Osteocyte (in vitro differentiated cells): ENCODE results near the gene DPEP3. TPM values are rescaled to one million over a fixed set of nuclear protein-coding genes. Genes with fewer than 3 reads are reported as not detected.

Experiments
- DNase-seq: peaks from one replicate; pipeline ENCODE4 v3.0.0; 2021; ENCODE audit warnings: mixed read lengths; ENCODE audit not compliant: unreplicated experiment; ENCODE audit errors: extremely low spot score
- H3K27ac Mint-ChIP-seq: one replicate; pipeline ENCODE4 v1.8.0; 2021; ENCODE audit warnings: mild to moderate bottlenecking, mixed read lengths; ENCODE audit not compliant: unreplicated experiment
- H3K27me3 Mint-ChIP-seq: one replicate; pipeline ENCODE4 v1.8.0; 2021; ENCODE audit warnings: mixed read lengths; ENCODE audit not compliant: unreplicated experiment
- H3K36me3 Mint-ChIP-seq: one replicate; pipeline ENCODE4 v1.8.0; 2021; ENCODE audit warnings: mixed read lengths; ENCODE audit not compliant: unreplicated experiment
- H3K4me1 Mint-ChIP-seq: one replicate; pipeline ENCODE4 v1.8.0; 2021; ENCODE audit warnings: mixed read lengths; ENCODE audit not compliant: unreplicated experiment
- H3K4me3 Mint-ChIP-seq: one replicate; pipeline ENCODE4 v1.8.0; 2021; ENCODE audit warnings: mild to moderate bottlenecking, moderate library complexity, mixed read lengths; ENCODE audit not compliant: unreplicated experiment
- H3K9me3 Mint-ChIP-seq: one replicate; pipeline ENCODE4 v1.8.0; 2021; ENCODE audit warnings: mixed read lengths; ENCODE audit not compliant: unreplicated experiment
- total RNA-seq: library from RNA; stranded (reverse); gene quantifications from 2 replicates; pipeline ENCODE4 v1.2.1, GENCODE V29; 2021
- TF ChIP-seq, protein P1 (sequence below): fragments of 200-600 bp; sonication (generic); IDR thresholded peaks from 2 replicates; pipeline ENCODE4 v1.5.0; 2021; ENCODE audit warnings: antibody characterized with exemption, mild to moderate bottlenecking, moderate library complexity

DPEP3 gene
- total RNA-seq, 1 donor from 2014 or later = not detected

DNA sequence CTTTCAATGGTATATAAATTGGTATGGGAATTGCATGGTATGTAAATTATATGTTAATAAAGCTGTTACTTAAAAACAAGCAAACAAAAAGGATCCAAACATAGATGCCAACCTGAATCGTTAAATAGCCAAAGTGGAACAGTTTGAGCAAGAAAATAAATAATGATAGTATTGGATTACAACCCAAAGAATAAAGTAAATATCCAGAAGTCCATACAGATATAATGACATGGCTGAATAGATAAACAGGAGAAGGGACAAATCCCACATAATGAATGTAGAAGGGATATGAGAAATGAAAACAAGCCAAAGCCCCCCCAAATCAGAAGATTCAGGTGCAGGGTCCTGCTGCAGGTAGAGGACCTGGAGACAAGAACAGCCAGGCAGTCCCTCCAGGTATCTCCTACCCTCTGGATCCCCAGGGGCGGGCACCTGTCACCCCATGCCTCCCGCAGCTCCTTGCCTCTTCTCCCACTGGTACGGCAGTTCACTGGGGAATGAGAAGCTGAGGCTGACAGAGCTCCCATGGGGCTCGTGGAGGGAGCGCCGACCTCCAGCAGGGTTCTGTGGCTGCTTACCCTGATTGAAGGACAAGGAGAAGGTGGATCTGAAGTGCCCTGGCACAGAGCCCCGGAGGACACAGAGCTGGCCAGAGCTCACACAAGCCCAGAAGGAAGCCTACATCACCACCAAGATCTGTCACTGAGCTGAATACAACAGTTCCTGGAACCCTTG is 26.5 kb downstream of the DPEP3 start:
- Mint-ChIP-seq H3K4me3 (no peak overlapping the region), H3K9me3 (no peaks in the 10 kb centered on the region), H3K27me3 (no peaks in the 10 kb centered on the region), H3K27ac (no peak overlapping the region), H3K4me1 (peaks cover 3% of the 10 kb centered on the region), H3K36me3 (peaks cover 29% of the 10 kb centered on the region)
- TF ChIP-seq, protein P1, sequence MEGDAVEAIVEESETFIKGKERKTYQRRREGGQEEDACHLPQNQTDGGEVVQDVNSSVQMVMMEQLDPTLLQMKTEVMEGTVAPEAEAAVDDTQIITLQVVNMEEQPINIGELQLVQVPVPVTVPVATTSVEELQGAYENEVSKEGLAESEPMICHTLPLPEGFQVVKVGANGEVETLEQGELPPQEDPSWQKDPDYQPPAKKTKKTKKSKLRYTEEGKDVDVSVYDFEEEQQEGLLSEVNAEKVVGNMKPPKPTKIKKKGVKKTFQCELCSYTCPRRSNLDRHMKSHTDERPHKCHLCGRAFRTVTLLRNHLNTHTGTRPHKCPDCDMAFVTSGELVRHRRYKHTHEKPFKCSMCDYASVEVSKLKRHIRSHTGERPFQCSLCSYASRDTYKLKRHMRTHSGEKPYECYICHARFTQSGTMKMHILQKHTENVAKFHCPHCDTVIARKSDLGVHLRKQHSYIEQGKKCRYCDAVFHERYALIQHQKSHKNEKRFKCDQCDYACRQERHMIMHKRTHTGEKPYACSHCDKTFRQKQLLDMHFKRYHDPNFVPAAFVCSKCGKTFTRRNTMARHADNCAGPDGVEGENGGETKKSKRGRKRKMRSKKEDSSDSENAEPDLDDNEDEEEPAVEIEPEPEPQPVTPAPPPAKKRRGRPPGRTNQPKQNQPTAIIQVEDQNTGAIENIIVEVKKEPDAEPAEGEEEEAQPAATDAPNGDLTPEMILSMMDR = no peak
- no peak for DNase-seq

DNA sequence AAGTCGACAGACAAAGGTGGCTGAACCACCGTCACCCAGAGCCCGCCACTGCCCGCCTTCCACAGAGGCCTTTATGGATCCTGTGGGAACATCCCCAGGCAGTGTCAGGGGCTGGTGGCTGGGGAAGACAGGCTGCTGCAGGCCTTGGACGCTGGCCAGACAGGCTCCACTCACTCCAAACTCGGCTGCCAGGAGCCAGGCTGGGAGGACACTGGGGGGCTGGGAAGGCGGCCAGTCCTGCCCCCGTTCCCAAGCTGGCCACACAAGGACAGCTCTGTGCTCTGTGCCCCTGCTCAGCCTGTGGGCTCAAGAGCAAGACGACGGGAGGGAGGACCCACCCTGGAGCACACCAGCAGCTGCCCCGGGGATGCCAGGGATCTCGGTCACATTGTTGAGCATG is 28.8 kb downstream of the DPEP3 start:
- Mint-ChIP-seq H3K9me3 (no peaks in the 10 kb centered on the region), H3K36me3 (peaks cover 26% of the 10 kb centered on the region), H3K27ac (no peak overlapping the region), H3K4me1 (no peaks in the 10 kb centered on the region), H3K27me3 (no peaks in the 10 kb centered on the region), H3K4me3 (no peak overlapping the region)
- no peak for DNase-seq
- TF ChIP-seq, protein P1 = no peak

DNA sequence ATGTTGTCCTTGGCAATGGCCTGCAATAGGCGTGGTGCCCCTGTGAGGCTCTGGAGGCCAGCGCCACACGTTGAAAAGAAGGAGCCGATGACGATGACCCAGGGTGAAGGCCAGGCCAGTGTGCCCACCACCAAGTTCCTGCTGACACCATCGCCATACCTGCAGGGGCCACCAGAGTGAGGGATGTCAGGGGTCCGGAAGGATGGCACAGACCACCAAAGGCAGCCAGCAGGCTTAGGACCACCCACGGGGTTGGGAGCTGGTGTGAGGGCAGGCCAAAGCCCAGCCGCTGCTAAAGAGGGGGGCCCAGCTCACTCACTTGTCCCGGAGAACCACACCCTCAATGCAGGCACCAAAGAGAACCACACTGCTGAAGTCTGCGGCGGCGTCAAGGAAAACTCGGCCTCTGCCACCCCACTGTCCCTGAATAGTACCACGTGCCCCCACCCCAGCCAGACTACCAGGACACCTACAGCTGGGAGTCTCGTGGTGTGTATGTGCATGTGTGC is 29.9 kb downstream of the DPEP3 start:
- Mint-ChIP-seq H3K36me3 (peaks cover 26% of the 10 kb centered on the region), H3K27ac (no peak overlapping the region), H3K9me3 (no peaks in the 10 kb centered on the region), H3K4me3 (no peak overlapping the region), H3K27me3 (no peaks in the 10 kb centered on the region), H3K4me1 (no peaks in the 10 kb centered on the region)
- TF ChIP-seq, protein P1 = no peak
- DNase-seq = no peak

DNA sequence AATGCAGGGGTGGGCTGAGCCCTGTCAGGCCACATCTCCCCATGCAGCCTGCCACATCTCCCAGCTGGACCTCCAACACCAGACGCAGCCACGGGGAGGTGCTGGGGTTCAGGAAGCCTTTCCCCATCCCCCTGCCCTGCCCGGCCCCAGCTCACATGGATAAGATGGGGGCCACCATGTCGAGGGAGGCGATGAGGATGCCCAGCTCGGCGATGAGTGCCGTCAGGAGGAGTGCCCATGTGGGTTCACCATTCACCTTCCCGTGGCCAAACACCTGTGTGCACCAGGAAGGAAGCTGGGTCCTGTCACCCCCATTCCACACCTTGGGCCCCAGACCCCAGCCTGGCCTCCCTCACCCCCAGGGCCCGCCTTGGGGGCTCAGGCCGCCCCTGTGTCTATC is 30.7 kb downstream of the DPEP3 start:
- H3K36me3 Mint-ChIP-seq = peaks cover 25% of the 10 kb centered on the region
- no peak overlapping the region for H3K27ac Mint-ChIP-seq
- no peak overlapping the region for H3K4me3 Mint-ChIP-seq
- TF ChIP-seq, protein P1 = no peak
- no peaks in the 10 kb centered on the region for H3K27me3 Mint-ChIP-seq
- no peaks in the 10 kb centered on the region for H3K4me1 Mint-ChIP-seq
- H3K9me3 Mint-ChIP-seq = no peaks in the 10 kb centered on the region
- no peak for DNase-seq

DNA sequence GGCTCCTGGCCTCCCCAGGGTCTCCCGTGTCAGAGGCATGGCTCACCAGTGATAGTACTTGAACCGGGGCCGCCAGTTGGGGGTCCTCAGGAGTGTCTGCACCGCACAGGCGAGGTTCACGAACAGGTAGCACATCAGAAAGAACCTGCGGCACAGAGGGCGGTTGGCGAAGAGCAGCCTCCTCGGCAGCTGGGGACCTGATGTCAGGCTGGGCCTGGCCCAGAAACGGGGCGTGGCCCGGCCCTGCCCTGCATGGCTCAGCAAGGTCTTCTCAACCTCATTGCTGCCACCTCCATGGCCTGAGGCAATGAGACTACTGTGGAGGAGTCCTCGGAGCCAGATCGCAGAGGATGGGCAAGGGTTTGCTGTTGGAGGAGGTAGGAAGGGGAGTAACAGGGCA is 32.3 kb downstream of the DPEP3 start:
- DNase-seq = no peak
- Mint-ChIP-seq H3K27me3 (no peaks in the 10 kb centered on the region), H3K27ac (no peak overlapping the region)

More for the DNA sequence above, 32.3 kb downstream of the DPEP3 start:
- Mint-ChIP-seq H3K36me3 (peaks cover 16% of the 10 kb centered on the region), H3K9me3 (no peaks in the 10 kb centered on the region), H3K4me3 (no peak overlapping the region), H3K4me1 (peaks cover 3% of the 10 kb centered on the region)
- TF ChIP-seq, protein P1 = no peak
